Hepatocyte (in vitro differentiated cells): ENCODE data around the gene TTC12. TPM values are rescaled to one million over a fixed set of nuclear protein-coding genes. Genes with fewer than 3 reads are reported as not detected.

Experiments used
- DNase-seq: peaks from one replicate; pipeline ENCODE4 v3.0.0-alpha.2; 2016; ENCODE audit warnings: low spot score
- H2AFZ ChIP-seq: fragments of 200-600 bp; sonication (generic); 2 replicates; pipeline ENCODE4 v1.6.0; 2016; ENCODE audit warnings: antibody characterized with exemption, mild to moderate bottlenecking
- H3K27ac ChIP-seq: fragments of 200-600 bp; sonication (generic); 2 replicates; pipeline ENCODE4 v1.5.1; 2016; ENCODE audit warnings: mild to moderate bottlenecking
- H3K27me3 ChIP-seq: fragments of 200-600 bp; sonication (generic); 2 replicates; pipeline ENCODE4 v1.6.1; 2016
- H3K36me3 ChIP-seq: fragments of 200-600 bp; sonication (generic); replicated peaks from 2 replicates; pipeline ENCODE4 v1.5.1; 2016; ENCODE audit warnings: low read depth; ENCODE audit not compliant: insufficient read depth
- H3K4me1 ChIP-seq: fragments of 200-600 bp; sonication (generic); 2 replicates; pipeline ENCODE4 v1.5.1; 2016; ENCODE audit warnings: mild to moderate bottlenecking, moderate library complexity; ENCODE audit not compliant: insufficient read depth
- H3K4me2 ChIP-seq: fragments of 200-600 bp; sonication (generic); 2 replicates; pipeline ENCODE4 v1.6.0; 2016
- H3K4me3 ChIP-seq: fragments of 200-600 bp; sonication (generic); 2 replicates; pipeline ENCODE4 v1.5.1; 2016; ENCODE audit warnings: mild to moderate bottlenecking
- H3K79me2 ChIP-seq: fragments of 200-600 bp; sonication (generic); 2 replicates; pipeline ENCODE4 v1.6.0; 2017; ENCODE audit warnings: mild to moderate bottlenecking
- H3K9me2 ChIP-seq: fragments of 200-600 bp; sonication (generic); replicated peaks from 2 replicates; pipeline ENCODE4 v1.6.0; 2017; ENCODE audit warnings: mild to moderate bottlenecking; ENCODE audit not compliant: insufficient read depth
- H3K9me3 ChIP-seq: fragments of 200-600 bp; sonication (generic); 2 replicates; pipeline ENCODE4 v1.5.1; 2016; ENCODE audit warnings: low read depth, mild to moderate bottlenecking
- H4K20me1 ChIP-seq: fragments of 200-600 bp; sonication (generic); 2 replicates; pipeline ENCODE4 v1.6.0; 2016; ENCODE audit warnings: mild to moderate bottlenecking; ENCODE audit not compliant: insufficient read depth, poor library complexity, severe bottlenecking
- EZH2 ChIP-seq: fragments of 200-600 bp; sonication (generic); IDR thresholded peaks from 2 replicates; pipeline ENCODE4 v1.6.1; 2016; ENCODE audit warnings: antibody characterized with exemption, mild to moderate bottlenecking, borderline replicate concordance
- EZH2phosphoT487 ChIP-seq: fragments of 200-600 bp; sonication (generic); IDR thresholded peaks from one replicate; pipeline ENCODE4 v1.6.1; 2018; ENCODE audit warnings: antibody characterized with exemption, mild to moderate bottlenecking, low read depth, moderate library complexity; ENCODE audit not compliant: unreplicated experiment, severe bottlenecking
- WGBS: methylation state at CpG from one replicate; pipeline ENCODE4 v1.1.6; 2016; ENCODE audit warnings: low lambda C conversion rate; ENCODE audit errors: missing lambda C conversion rate; 5-methylcytosine and 5-hydroxymethylcytosine counted together
- polyA plus RNA-seq: library from polyadenylated mRNA; unstranded; fragments of >200 nt; fragmentation: Nextera tagmentation; extraction: Ambion mirVana; gene quantifications from 2 replicates; pipeline ENCODE4 v1.2.1, GENCODE V29; 2016
- total RNA-seq: library from RNA; depleted of rRNA; stranded (reverse); fragments of >200 nt; gene quantifications from 2 replicates; pipeline ENCODE4 v1.2.3, GENCODE V29; 2014
- TF ChIP-seq, protein P1 (sequence below): fragments of 200-600 bp; sonication (generic); IDR thresholded peaks from 2 replicates; pipeline ENCODE4 v1.5.1; 2016; ENCODE audit warnings: antibody characterized with exemption, mild to moderate bottlenecking; ENCODE audit not compliant: poor library complexity

TTC12 gene
- total and polyA plus RNA-seq, 2 experiments from 2014 or later = 9.2 to 12.4 TPM

DNA sequence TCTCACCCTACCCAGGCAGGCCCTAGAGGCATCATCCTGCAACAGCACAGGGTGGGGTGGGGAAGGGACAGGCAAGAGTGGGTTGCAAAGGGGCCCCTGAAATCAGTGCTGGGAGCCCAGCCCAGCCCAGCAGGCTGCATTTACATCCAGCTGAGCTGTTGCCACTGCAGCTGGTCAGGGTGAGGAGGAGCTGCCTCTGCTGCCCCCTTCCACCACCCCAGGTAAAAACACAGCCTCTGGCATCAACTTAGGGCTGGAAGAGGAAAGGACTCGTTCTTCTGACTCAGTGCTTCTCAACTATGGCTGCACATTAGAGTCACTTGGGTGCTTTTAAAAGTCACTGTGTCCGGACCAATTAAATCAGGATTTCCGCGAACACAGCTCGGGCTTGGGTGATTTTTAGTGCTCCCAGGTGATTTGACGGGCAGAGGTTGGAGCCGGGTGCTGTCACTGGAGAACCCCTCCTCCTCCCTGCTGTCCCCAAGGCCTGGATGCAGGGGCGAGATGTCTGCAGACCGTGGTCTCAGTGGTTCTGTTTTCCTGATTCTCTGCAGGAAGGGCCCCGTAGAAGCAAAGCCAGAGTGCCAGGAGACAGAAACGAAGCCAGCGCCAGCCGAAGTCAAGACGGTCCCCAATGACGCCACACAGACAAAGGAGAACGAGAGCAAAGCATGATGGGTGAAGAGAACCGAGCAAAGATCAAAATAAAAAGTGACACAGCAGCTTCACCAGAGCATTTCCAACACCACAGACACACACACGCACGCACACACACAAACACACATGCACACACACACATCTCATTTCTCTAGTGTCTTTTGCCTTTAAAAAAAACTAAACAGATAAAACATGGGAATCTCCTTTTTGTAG is 39.4 kb upstream of the TTC12 start:
- Histone ChIP-seq H3K9me2 (no peaks in the 10 kb centered on the region), H3K79me2 (no peaks in the 10 kb centered on the region), H3K4me1 (no peaks in the 10 kb centered on the region), H3K36me3 (no peaks in the 10 kb centered on the region), H3K9me3 (no peaks in the 10 kb centered on the region), H2AFZ (no peak overlapping the region), H3K27ac (no peak overlapping the region), H3K4me2 (no peak overlapping the region), H3K4me3 (no peak overlapping the region), H4K20me1 (no peaks in the 10 kb centered on the region), H3K27me3 (no peaks in the 10 kb centered on the region)
- no peak for DNase-seq
- WGBS = 91% methylated on average over 19 of the region's 19 CpGs
- TF ChIP-seq EZH2 (no peak), EZH2phosphoT487 (no peak)
- TF ChIP-seq, protein P1, sequence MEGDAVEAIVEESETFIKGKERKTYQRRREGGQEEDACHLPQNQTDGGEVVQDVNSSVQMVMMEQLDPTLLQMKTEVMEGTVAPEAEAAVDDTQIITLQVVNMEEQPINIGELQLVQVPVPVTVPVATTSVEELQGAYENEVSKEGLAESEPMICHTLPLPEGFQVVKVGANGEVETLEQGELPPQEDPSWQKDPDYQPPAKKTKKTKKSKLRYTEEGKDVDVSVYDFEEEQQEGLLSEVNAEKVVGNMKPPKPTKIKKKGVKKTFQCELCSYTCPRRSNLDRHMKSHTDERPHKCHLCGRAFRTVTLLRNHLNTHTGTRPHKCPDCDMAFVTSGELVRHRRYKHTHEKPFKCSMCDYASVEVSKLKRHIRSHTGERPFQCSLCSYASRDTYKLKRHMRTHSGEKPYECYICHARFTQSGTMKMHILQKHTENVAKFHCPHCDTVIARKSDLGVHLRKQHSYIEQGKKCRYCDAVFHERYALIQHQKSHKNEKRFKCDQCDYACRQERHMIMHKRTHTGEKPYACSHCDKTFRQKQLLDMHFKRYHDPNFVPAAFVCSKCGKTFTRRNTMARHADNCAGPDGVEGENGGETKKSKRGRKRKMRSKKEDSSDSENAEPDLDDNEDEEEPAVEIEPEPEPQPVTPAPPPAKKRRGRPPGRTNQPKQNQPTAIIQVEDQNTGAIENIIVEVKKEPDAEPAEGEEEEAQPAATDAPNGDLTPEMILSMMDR = no peak

DNA sequence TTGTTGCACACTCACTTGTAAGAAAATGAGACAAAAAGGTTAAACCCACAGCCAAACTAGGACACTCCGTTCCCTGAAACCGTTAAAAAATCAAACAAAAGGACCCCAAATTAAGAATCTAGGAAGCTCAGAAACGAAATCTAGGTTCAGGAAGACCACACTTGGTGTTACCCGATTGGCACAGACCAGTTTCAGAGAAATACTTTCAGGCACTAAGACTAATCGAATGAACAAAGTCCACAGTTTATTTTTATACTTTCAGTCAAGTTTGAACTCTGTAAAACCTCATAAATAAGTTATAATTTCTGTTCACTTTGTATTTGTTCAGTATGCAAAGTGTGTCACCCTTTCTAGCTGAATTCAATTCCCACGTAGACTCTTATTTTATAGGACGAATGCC is 38.8 kb upstream of the TTC12 start:
- WGBS = 86% methylated on average over 7 of the region's 7 CpGs
- H2AFZ ChIP-seq = no peak overlapping the region
- H3K27ac ChIP-seq = no peak overlapping the region
- H3K9me2 ChIP-seq = no peaks in the 10 kb centered on the region
- no peaks in the 10 kb centered on the region for H3K4me1 ChIP-seq
- no peak for TF ChIP-seq EZH2
- no peak for TF ChIP-seq EZH2phosphoT487
- TF ChIP-seq, protein P1 = no peak
- H3K27me3 ChIP-seq = no peaks in the 10 kb centered on the region
- no peaks in the 10 kb centered on the region for H3K36me3 ChIP-seq
- no peaks in the 10 kb centered on the region for H3K9me3 ChIP-seq
- H3K4me2 ChIP-seq = no peak overlapping the region
- no peaks in the 10 kb centered on the region for H3K79me2 ChIP-seq
- no peak overlapping the region for H3K4me3 ChIP-seq
- DNase-seq = no peak
- no peaks in the 10 kb centered on the region for H4K20me1 ChIP-seq

DNA sequence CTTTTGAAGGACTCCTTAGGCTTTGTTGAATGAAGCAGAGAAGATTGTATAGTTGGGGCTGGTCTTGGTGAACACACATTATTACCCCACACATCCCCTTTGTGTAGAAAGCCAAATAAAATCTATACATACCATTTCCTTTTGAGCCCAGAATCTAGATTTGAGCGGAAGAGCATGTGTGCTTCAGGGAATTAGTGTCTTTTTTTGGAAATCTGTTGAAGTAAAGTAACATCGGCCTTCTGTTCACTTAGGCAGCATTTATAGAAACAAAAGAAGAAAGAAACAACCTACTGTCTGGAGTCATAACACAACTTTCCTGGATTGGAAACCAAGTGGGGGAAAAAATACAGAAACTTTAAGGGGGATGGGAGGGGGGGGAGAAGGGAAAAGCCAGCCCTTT is 37.9 kb upstream of the TTC12 start:
- Histone ChIP-seq H3K79me2 (no peaks in the 10 kb centered on the region), H3K27me3 (no peaks in the 10 kb centered on the region), H3K27ac (no peak overlapping the region), H3K36me3 (no peaks in the 10 kb centered on the region), H3K4me2 (no peak overlapping the region), H3K9me3 (no peaks in the 10 kb centered on the region), H4K20me1 (no peaks in the 10 kb centered on the region), H3K4me3 (no peak overlapping the region), H3K4me1 (no peaks in the 10 kb centered on the region), H2AFZ (no peak overlapping the region), H3K9me2 (no peaks in the 10 kb centered on the region)
- 94% methylated on average over 2 of the region's 2 CpGs for WGBS
- DNase-seq = no peak
- TF ChIP-seq EZH2phosphoT487 (no peak), EZH2 (no peak)
- TF ChIP-seq, protein P1 = no peak
